HUES6 (cell line): ENCODE measurements around the gene C22orf42.
A peak's percentile ranks its signal among the peaks of the same experiment; 100 is the strongest.
"Not testable (repeated sequence)": the region's sequence is repeated elsewhere in the genome, so short reads cannot be mapped to it uniquely, and the experiment has no call there.

ENCODE experiments used
- H3K27ac ChIP-seq: 2 replicates; pipeline ENCODE4 v1.7.0; 2013; ENCODE audit warnings: low read depth, mild to moderate bottlenecking, low read length, inconsistent platforms
- H3K27me3 ChIP-seq: 2 replicates; pipeline ENCODE4 v1.6.1; 2013; ENCODE audit warnings: low read length; ENCODE audit not compliant: control insufficient read depth, insufficient read depth
- H3K36me3 ChIP-seq: 2 replicates; pipeline ENCODE4 v1.6.1; 2013; ENCODE audit warnings: low read length; ENCODE audit not compliant: control insufficient read depth, insufficient read depth
- H3K4me1 ChIP-seq: 2 replicates; pipeline ENCODE4 v1.6.1; 2013; ENCODE audit warnings: low read length; ENCODE audit not compliant: control insufficient read depth, insufficient read depth
- H3K4me3 ChIP-seq: 2 replicates; pipeline ENCODE4 v1.5.1; 2013; ENCODE audit warnings: low read depth, low read length
- H3K9ac ChIP-seq: one replicate; pipeline ENCODE4 v1.6.1; 2013; ENCODE audit warnings: mild to moderate bottlenecking, low read length
- H3K9me3 ChIP-seq: 2 replicates; pipeline ENCODE4 v1.6.1; 2013; ENCODE audit warnings: low read depth, low read length; ENCODE audit not compliant: control insufficient read depth, insufficient read depth

C22orf42 gene

DNA sequence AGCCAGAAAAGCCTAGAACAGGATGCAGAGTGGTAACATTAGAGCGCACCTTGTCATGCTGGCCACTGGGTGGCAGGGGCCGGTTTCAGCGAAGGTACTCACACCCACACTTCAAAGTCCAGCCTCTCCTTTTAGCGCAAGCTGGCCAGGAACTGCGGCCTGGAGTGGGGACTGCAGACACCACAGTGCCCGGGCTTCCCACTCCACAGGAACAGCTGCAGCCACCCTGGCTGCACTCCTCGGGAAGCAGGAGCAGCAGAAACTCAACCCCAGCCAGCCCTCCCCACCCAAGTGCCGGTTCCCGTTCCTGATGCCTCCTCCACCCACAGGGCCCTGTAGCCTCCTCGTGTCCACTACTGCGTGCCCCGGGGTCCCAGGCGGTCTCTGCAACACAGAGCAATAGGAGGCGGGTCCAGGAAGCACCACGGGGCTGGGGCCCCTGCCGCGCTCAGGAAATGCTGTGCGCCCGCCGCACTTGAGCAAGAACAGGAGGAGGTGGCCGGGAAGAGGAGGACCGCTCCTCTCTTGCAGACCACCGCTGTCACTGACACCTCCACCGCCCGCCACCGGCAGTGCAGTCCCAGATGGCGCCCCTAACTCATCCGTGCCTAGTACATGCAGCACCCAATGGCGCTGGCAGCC lies 43.6 kb upstream of the C22orf42 start:
- Histone ChIP-seq H3K4me1 (peaks cover 13% of the 10 kb centered on the region), H3K9ac (peak overlapping the region; percentile 9), H3K4me3 (peak overlapping the region; percentile 60; the same call in 1 of the 2 replicates), H3K27ac (no peak overlapping the region), H3K36me3 (no peaks in the 10 kb centered on the region), H3K9me3 (no peaks in the 10 kb centered on the region), H3K27me3 (peaks cover 45% of the 10 kb centered on the region)

DNA sequence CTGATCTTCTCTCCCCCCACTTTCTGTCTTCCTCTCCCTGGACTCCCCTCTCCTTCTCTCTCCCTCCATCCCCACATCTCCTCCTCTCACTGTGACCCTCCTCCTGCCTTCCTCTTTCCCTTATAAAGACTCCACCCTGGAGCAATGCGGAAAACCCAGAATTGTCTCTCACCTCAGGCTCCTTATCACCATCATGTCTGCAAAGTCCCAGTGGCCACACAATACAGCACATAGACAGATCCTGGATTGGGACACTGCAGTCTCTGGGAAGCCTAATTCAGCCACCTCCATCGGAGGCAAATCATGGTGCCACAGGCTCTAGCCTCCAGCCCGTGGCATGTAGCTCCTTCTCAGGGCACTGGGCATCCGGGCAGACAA lies 43.0 kb upstream of the C22orf42 start:
- Histone ChIP-seq H3K36me3 (no peaks in the 10 kb centered on the region), H3K9me3 (no peaks in the 10 kb centered on the region), H3K27ac (no peak overlapping the region), H3K4me1 (peaks cover 10% of the 10 kb centered on the region), H3K27me3 (peaks cover 45% of the 10 kb centered on the region), H3K9ac (peak overlapping the region; percentile 9), H3K4me3 (no peak overlapping the region)

DNA sequence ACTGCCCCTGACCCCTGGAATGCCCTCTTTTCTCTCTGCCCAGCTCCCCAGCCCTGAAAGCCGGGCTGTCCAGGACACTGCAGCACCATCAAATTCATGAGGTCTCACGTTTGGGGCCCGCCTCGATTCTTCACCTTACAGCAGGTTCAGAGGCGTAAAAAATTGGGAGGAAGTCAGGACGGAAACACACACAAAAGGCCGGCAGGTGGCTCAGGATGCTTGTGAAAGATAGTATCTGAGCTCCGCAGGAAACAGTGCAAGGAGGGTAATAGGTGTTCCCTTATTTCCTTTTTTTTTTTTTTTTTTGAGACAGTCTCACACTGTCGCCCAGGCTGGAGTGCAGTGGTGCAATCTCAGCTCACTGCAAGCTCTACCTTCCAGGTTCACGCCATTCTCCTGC lies 41.6 kb upstream of the C22orf42 start:
- Histone ChIP-seq H3K4me1 (peaks cover 3% of the 10 kb centered on the region; the same call in 1 of the 2 replicates), H3K4me3 (no peak overlapping the region), H3K27ac (no peak overlapping the region), H3K36me3 (no peaks in the 10 kb centered on the region), H3K9ac (no peak overlapping the region), H3K27me3 (peaks cover 47% of the 10 kb centered on the region), H3K9me3 (no peaks in the 10 kb centered on the region)

DNA sequence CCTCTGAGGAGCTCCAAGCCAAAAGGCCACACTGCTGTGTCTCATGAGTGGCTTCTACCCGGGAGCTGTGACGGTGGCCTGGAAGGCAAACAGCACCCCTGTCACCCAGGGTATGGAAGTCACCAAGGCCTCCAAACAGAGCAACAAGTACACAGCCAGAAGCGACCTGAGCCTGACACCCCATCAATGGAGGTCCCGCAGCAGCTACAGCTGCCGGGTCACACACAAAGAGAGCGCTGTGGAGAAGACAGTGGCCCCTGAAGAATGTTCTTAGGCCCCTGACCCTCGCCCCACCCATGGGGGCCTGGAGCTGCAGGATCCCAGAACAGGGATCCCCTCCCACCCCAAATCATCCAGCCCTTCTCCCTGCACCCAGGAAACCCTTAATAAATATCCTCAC lies 40.9 kb upstream of the C22orf42 start:
- Histone ChIP-seq H3K27me3 (peaks cover 40% of the 10 kb centered on the region), H3K4me3 (no peak overlapping the region), H3K36me3 (no peaks in the 10 kb centered on the region), H3K27ac (no peak overlapping the region), H3K9me3 (no peaks in the 10 kb centered on the region), H3K4me1 (peaks cover 3% of the 10 kb centered on the region; the same call in 1 of the 2 replicates), H3K9ac (no peak overlapping the region)

DNA sequence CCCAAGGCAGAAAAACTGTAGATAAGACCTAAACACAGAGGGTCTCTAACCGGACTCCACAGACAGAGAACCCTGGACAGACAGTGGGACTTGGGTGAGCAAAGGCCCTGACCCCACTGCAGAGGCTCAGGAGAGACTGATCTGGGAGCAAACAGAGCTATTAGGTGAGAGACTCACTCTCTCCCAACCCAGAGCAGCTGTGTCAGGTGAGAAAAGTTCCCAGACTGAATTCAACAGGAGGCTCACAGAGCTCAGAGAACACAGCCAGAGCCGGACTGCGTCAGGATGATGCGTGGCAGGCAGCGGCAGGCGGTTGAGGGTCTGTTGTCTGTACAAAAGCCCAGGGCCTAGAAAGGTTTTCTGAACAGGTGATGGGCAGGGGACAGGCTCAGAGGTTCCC lies 40.2 kb upstream of the C22orf42 start:
- H3K4me3 ChIP-seq: no peak overlapping the region
- no peaks in the 10 kb centered on the region for H3K9me3 ChIP-seq
- H3K9ac ChIP-seq: no peak overlapping the region
- no peaks in the 10 kb centered on the region; the same call in 1 of the 2 replicates for H3K4me1 ChIP-seq
- H3K36me3 ChIP-seq: no peaks in the 10 kb centered on the region
- peaks cover 34% of the 10 kb centered on the region for H3K27me3 ChIP-seq
- no peak overlapping the region for H3K27ac ChIP-seq

DNA sequence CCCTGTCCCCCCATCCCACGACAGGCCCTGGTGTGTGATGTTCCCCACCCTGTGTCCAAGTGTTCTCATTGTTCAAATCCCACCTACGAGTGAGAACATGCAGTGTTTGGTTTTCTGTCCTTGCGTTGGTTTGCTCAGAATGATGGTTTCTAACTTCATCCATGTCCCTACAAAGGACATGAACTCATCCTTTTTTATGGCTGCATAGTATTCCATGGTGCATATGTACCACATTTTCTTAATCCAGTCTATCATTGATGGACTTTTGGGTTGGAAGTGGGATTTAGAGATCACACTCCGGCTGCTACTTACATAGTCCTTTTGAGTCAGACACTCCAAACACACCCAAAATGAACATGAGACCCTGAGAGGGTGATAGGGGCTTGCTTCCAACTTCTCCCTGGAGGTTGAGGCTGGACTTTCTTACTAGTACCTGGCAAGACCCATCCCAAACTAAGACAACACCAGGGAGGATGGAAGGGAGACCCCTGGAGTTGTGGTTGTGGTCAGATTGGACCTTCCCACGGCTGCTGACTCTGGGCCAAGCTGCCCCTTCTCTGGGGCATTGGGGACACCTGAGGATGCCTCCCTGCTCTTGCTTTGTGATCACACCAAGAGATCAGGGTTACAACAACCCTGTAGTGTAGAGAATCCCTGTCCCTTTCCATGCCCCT lies 38.6 kb upstream of the C22orf42 start:
- H3K4me3 ChIP-seq, H3K4me1 ChIP-seq, H3K9me3 ChIP-seq, H3K36me3 ChIP-seq, H3K9ac ChIP-seq, H3K27ac ChIP-seq: not testable (repeated sequence)
- H3K27me3 ChIP-seq: peaks cover 17% of the 10 kb centered on the region

DNA sequence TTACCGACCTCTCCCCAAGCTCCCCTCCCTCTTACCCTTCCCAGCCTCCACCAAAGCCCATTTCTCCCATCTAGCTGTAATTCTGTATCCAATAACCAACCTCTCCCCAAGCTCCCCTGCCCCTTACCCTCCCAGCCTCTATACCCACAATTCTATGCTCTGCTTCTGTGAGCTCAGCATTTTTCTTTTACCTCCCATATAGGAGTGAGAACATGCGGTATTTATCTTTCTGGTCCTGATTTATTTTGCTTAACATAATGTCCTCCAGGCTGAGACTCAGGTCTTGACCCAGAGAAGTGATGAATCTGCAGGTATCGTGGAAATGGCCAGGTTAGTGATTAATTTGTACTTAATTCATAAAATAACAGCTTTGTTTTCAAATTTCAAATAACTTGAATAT lies 36.8 kb upstream of the C22orf42 start:
- H3K27me3 ChIP-seq, H3K27ac ChIP-seq, H3K4me1 ChIP-seq, H3K9ac ChIP-seq, H3K4me3 ChIP-seq, H3K36me3 ChIP-seq, H3K9me3 ChIP-seq: not testable (repeated sequence)

DNA sequence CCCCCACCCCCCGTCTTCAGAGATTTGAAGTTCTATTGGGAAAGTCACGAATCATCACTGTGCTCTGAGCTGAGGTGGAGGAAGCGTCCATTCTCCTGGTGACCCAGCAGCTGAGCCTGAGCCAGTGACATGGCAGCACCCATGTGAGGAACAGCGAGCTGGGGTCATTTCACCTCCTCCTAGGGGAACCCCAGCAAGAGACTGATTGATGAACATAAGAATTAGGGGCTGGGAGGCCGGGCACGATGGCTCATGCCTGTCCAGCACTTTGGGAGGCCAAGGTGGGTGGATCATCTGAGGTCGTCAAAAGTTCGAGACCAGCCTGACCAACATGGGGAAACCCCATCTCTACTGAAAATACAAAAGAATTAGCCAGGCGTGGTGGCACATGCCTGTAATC lies 34.2 kb upstream of the C22orf42 start:
- not testable (repeated sequence) for H3K4me3 ChIP-seq, H3K36me3 ChIP-seq, H3K27ac ChIP-seq, H3K9me3 ChIP-seq, H3K4me1 ChIP-seq, H3K27me3 ChIP-seq, H3K9ac ChIP-seq

DNA sequence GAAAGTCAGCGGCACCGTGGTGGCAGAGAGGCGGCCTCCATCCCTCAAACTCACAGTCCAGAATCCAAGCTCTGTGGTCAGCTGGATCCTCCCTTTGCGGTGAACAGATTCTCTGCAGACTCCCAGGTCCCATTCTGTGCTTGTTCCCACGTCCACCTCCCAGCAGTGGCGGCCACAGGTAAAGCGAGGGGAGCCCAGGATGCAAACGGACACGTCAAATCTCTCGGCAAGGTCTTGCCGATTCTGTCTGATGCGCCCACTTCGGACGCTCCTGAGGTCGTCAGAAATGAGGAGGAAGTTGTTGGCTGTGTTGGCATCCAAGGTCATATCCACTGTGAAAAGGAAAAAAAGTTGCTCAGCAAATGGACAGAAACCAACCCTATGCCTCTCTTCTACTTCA lies 31.9 kb upstream of the C22orf42 start:
- H3K36me3 ChIP-seq, H3K4me3 ChIP-seq, H3K27ac ChIP-seq, H3K4me1 ChIP-seq, H3K9ac ChIP-seq, H3K9me3 ChIP-seq, H3K27me3 ChIP-seq: not testable (repeated sequence)

DNA sequence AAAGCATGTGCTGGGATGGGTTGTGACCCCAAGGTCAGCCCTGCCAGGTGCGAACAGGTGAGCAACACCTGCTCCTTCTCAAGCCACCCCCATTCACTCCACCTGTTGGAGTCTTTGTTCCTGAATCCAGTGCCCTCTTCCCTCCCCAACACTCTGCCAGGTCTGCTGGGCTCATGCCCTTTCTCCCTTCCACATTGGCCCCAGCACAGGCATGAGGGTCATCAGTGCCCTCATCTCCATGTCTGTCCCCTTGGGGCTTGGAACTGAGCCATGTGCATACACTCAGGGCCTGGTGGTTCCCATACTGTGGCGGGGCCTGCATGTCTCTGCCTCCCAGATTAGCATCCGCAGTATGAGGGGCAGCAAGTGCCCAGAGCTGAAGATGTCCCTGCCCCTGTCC lies 26.7 kb upstream of the C22orf42 start:
- Histone ChIP-seq H3K4me1 (no peaks in the 10 kb centered on the region), H3K4me3 (no peak overlapping the region), H3K9ac (no peak overlapping the region), H3K9me3 (no peaks in the 10 kb centered on the region), H3K27ac (no peak overlapping the region), H3K36me3 (no peaks in the 10 kb centered on the region), H3K27me3 (peaks cover 21% of the 10 kb centered on the region; the same call in 1 of the 2 replicates)

DNA sequence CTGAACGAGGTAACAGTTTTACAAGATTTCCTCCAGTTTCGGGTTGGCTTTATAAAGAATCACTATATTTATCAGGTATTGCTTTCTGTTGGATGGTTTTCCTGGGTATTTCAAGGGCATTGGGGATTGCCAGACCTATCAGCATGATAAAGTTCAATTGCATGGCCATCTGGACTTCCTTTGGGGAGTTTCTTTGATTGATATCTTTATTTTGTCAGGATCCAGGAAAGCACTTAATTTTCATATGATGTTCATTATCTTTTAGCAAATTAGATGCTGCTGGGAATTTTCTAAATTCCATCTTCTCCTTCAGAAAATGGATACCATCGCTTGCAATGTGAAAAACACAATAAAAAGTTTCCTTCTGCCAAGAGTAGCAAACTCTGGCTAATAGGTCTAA lies 24.5 kb upstream of the C22orf42 start:
- H3K4me3 ChIP-seq: no peak overlapping the region
- no peaks in the 10 kb centered on the region for H3K36me3 ChIP-seq
- H3K27ac ChIP-seq: no peak overlapping the region
- no peak overlapping the region for H3K9ac ChIP-seq
- H3K27me3 ChIP-seq: peaks cover 40% of the 10 kb centered on the region
- H3K9me3 ChIP-seq: no peaks in the 10 kb centered on the region
- H3K4me1 ChIP-seq: no peaks in the 10 kb centered on the region
